HepG2 (cell line): ENCODE data around the gene OBSL1. TPM values are rescaled to one million over a fixed set of nuclear protein-coding genes. Genes with fewer than 3 reads are reported as not detected.

Experiments used
- AGO1 ChIP-seq: fragments of 200-400 bp; formaldehyde crosslinking; IDR thresholded peaks from 2 replicates; pipeline ENCODE4 v1.6.1; 2017; ENCODE audit warnings: mild to moderate bottlenecking, low read depth, low read length, moderate library complexity; ENCODE audit not compliant: poor library complexity, severe bottlenecking
- BCL6 ChIP-seq: IDR thresholded peaks from 2 replicates; pipeline ENCODE4 v1.6.1; 2016; ENCODE audit warnings: missing genetic modification reagents, missing compliant biosample characterization
- E2F2 ChIP-seq: sonication (generic); formaldehyde crosslinking; IDR thresholded peaks from 2 replicates; pipeline ENCODE4 v1.4.0; 2020; ENCODE audit warnings: missing genetic modification reagents, borderline replicate concordance
- FOSL1 ChIP-seq: sonication (generic); formaldehyde crosslinking; IDR thresholded peaks from 2 replicates; pipeline ENCODE4 v1.9.0; 2021; ENCODE audit warnings: missing genetic modification reagents, borderline replicate concordance
- GABPB1 ChIP-seq: IDR thresholded peaks from 2 replicates; pipeline ENCODE4 v1.6.1; 2016; ENCODE audit warnings: mild to moderate bottlenecking, missing genetic modification reagents, moderate library complexity, missing compliant biosample characterization
- IRX3 ChIP-seq: sonication (generic); formaldehyde crosslinking; IDR thresholded peaks from 2 replicates; pipeline ENCODE4 v1.8.1; 2023; ENCODE audit warnings: mild to moderate bottlenecking, low read depth, missing genetic modification reagents, borderline replicate concordance
- KLF16 ChIP-seq, 2 experiments: sonication (generic) in 1 of 2; formaldehyde crosslinking in 1 of 2; IDR thresholded peaks; 2 replicates each; pipeline versions ENCODE4 v1.6.1 to v1.8.0; 2016 to 2023; ENCODE audit warnings: missing genetic modification reagents in 2 of 2, missing compliant biosample characterization in 1 of 2
- MAZ ChIP-seq, 2 experiments: sonication (generic) in 1 of 2; formaldehyde crosslinking in 1 of 2; IDR thresholded peaks; 2 replicates each; pipeline versions ENCODE4 v1.5.0 to v1.6.1; 2012 to 2020; ENCODE audit warnings: low read depth in 2 of 2, mild to moderate bottlenecking in 2 of 2, borderline replicate concordance in 1 of 2, improper control_type of control experiment in 1 of 2, low read length in 1 of 2, missing genetic modification reagents in 1 of 2, moderate library complexity in 1 of 2
- MYC ChIP-seq: sonication (generic); formaldehyde crosslinking; IDR thresholded peaks from 2 replicates; pipeline ENCODE4 v1.9.0; 2021; ENCODE audit warnings: missing genetic modification reagents, borderline replicate concordance
- RAD21 ChIP-seq: fragments of 450-650 bp; formaldehyde crosslinking; IDR thresholded peaks from 2 replicates; pipeline ENCODE4 v1.5.0; 2020; ENCODE audit warnings: mild to moderate bottlenecking
- STAT5B ChIP-seq: sonication (generic); formaldehyde crosslinking; IDR thresholded peaks from 2 replicates; pipeline ENCODE4 v1.4.0; 2020; ENCODE audit warnings: missing genetic modification reagents
- SUZ12 ChIP-seq: fragments of 150-350 bp; IDR thresholded peaks from 2 replicates; pipeline ENCODE4 v1.6.1; 2014; ENCODE audit warnings: low read depth, low read length
- TFAP4 ChIP-seq: sonication (generic); IDR thresholded peaks from 2 replicates; pipeline ENCODE4 v1.6.1; 2016; ENCODE audit warnings: low read depth, borderline replicate concordance
- ZBTB10 ChIP-seq: sonication (generic); formaldehyde crosslinking; IDR thresholded peaks from 2 replicates; pipeline ENCODE4 v1.4.0; 2020; ENCODE audit warnings: missing genetic modification reagents, borderline replicate concordance
- ZFP91 ChIP-seq: sonication (generic); formaldehyde crosslinking; IDR thresholded peaks from 2 replicates; pipeline ENCODE4 v1.9.0; 2022; ENCODE audit warnings: missing genetic modification reagents, mild to moderate bottlenecking, borderline replicate concordance
- ZNF263 ChIP-seq: sonication (generic); formaldehyde crosslinking; IDR thresholded peaks from 2 replicates; pipeline ENCODE4 v1.4.0; 2020; ENCODE audit warnings: missing genetic modification reagents
- ZNF574 ChIP-seq: sonication (generic); formaldehyde crosslinking; IDR thresholded peaks from 2 replicates; pipeline ENCODE4 v1.4.0; 2020; ENCODE audit warnings: missing genetic modification reagents
- ZNF782 ChIP-seq: sonication (generic); formaldehyde crosslinking; IDR thresholded peaks from 2 replicates; pipeline ENCODE4 v1.4.0; 2020; ENCODE audit warnings: missing genetic modification reagents, mild to moderate bottlenecking, borderline replicate concordance
- polyA plus RNA-seq, 8 experiments: library from polyadenylated mRNA; depleted of rRNA in 3 of 8; stranded (reverse) in 7 of 8; unstranded in 1 of 8; fragments of >200 nt; fragmentation: Illumina TruSeq in 4 of 8; extraction: Trizol in 4 of 8; gene quantifications; 2 replicates each; pipeline versions ENCODE4 v1.2.1 to v1.2.3, GENCODE V29; 2011 to 2016; ENCODE audit warnings: low read depth in 4 of 8, missing spikeins in 1 of 8, mixed read lengths in 1 of 8; ENCODE audit not compliant: insufficient read depth in 1 of 8
- total RNA-seq, 5 experiments: library from RNA; depleted of rRNA; stranded (reverse); fragments of >200 nt; fragmentation: Illumina TruSeq; extraction: Trizol; gene quantifications; 2 replicates each; pipeline ENCODE4 v1.2.3, GENCODE V29; 2016; ENCODE audit warnings: low read depth in 1 of 5

The OBSL1 gene
- total and polyA plus RNA-seq, 2 of the 13 experiments (the other 11 are each of a cell fraction or from before 2014, with no cell fraction given), result 86.7 to 218 TPM

- TF ChIP-seq SUZ12 (no peak), RAD21 (peak; percentile 15; the same call in 1 of the 2 replicates), AGO1 (peak; percentile 33), GABPB1 (peak; percentile 47; the same call in 1 of the 2 replicates), IRX3 (CRISPR knock-in tag) (no peak), MAZ (IDR thresholded peaks at IDR 0.05; ENCODE audit: borderline replicate concordance, low read depth, low read length) (no peak), MAZ (CRISPR knock-in tag; IDR thresholded peaks at IDR 0.05; ENCODE audit: low read depth) (peak; percentile 81), FOSL1 (CRISPR knock-in tag) (no peak), ZBTB10 (CRISPR knock-in tag) (0 out of 2 replicates have a peak, but pooled peaks have one; percentile 39), ZNF782 (CRISPR knock-in tag) (peak; percentile 60; the same call in 1 of the 2 replicates), E2F2 (CRISPR knock-in tag) (no peak), STAT5B (CRISPR knock-in tag) (no peak), ZNF263 (no peak), KLF16 (CRISPR knock-in tag; IDR thresholded peaks at IDR 0.05) (peak in 1 of 2 experiments; percentile 35; a peak in 1 of 4 replicates), TFAP4 (peak; percentile 77), MYC (CRISPR knock-in tag) (peak; percentile 37; the same call in 1 of the 2 replicates), ZFP91 (CRISPR knock-in tag) (no peak), ZNF574 (CRISPR knock-in tag) (peak; percentile 38; the same call in 1 of the 2 replicates), BCL6 (CRISPR knock-in tag) (0 out of 2 replicates have a peak, but pooled peaks have one; percentile 13)
These were observed 58.7 kb downstream of the OBSL1 start (continued) for GRCh38 chr2:219512524-219513216.
